Measurements from ENCODE around the gene PRPF4.
"Not testable (repeated sequence)": the region's sequence is repeated elsewhere in the genome, so short reads cannot be mapped to it uniquely, and the experiment has no call there.

Gene PRPF4

DNA sequence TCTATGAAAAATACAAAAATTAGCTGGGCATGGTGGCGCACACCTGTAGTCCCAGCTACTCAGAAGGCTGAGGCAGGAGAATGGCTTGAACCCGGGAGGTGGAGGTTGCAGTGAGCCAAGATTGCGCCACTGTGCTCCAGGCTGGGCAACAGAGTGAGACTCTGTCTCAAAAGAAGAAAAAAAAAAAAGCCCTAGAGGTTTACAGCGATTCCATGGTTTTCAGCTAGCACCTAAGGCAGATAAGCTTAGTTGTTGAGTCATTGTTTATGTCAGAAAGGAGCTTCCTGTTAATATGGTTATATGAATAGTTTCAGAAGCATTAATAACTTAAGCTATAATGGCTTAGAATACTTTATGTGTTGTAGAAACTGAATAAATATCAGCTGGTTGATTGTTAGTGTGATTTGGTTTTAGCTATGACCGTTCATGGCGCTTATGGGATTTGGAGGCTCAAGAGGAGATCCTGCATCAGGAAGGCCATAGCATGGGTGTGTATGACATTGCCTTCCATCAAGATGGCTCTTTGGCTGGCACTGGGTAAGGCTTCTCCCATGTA, 14.7 kb downstream of the PRPF4 start:
- H3K27me3 ChIP-seq (ENCODE audit: control insufficient read depth in 1 of 2, insufficient read depth in 2 of 2, low read length in 2 of 2) = no peaks in the 10 kb centered on the region
- H3K36me3 ChIP-seq (ENCODE audit: control insufficient read depth in 1 of 2, insufficient read depth in 2 of 2, low read length in 2 of 2) = peaks cover 45 to 76% of the 10 kb centered on the region in 2 donors
- no peak overlapping the region for H3K27ac ChIP-seq (ENCODE audit: low read depth, low read length)
- H3K4me1 ChIP-seq (ENCODE audit: control insufficient read depth in 1 of 2, insufficient read depth in 2 of 2, low read length in 2 of 2) = peaks cover 5 to 11% of the 10 kb centered on the region in 2 donors
- H3K4me3 ChIP-seq (ENCODE audit: low read depth in 1 of 2, low read length in 2 of 2) = no peak overlapping the region
- no peaks in the 10 kb centered on the region for H3K9me3 ChIP-seq (ENCODE audit: control insufficient read depth in 1 of 2, low read length in 2 of 2)
- no peak overlapping the region for H3K9ac ChIP-seq (ENCODE audit: low read depth in 1 of 2, low read length in 2 of 2)

DNA sequence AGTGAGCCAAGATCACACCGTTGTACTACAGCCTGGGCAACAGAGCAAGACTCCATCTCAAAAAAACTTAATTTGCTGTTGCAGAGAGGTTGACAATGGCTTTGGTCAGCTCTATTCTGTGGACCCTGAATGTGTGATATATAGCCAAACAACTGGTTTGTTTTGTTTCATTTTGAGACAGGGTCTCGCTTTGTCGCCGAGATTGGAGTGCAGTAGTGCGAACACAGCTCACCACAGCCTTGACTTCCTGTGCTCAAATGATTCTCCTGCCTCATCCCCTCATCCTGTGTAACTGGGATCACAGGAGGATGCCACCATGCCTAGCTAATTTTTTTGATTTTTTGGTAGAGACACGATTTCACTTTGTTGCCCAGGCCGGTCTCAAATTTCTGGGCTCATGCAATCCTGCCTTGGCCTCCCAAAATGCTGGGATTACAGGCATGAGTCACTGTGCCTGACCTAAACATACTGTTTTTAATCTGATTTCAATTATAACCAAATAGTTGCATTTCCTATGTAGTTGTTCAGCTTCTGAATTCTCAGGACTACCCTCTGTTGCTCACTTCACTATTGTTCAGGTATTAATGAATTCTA, 17.9 kb downstream of the PRPF4 start:
- no peak overlapping the region for H3K4me3 ChIP-seq (ENCODE audit: low read depth in 1 of 2, low read length in 2 of 2)
- H3K27me3 ChIP-seq (ENCODE audit: control insufficient read depth in 1 of 2, insufficient read depth in 2 of 2, low read length in 2 of 2) = no peaks in the 10 kb centered on the region
- H3K27ac ChIP-seq (ENCODE audit: low read depth, low read length) = no peak overlapping the region
- peaks cover 5 to 11% of the 10 kb centered on the region in 2 donors for H3K4me1 ChIP-seq (ENCODE audit: control insufficient read depth in 1 of 2, insufficient read depth in 2 of 2, low read length in 2 of 2)
- H3K9ac ChIP-seq (ENCODE audit: low read depth in 1 of 2, low read length in 2 of 2) = no peak overlapping the region
- H3K9me3 ChIP-seq (ENCODE audit: control insufficient read depth in 1 of 2, low read length in 2 of 2) = no peaks in the 10 kb centered on the region
- H3K36me3 ChIP-seq (ENCODE audit: control insufficient read depth in 1 of 2, insufficient read depth in 2 of 2, low read length in 2 of 2) = peaks cover 30 to 49% of the 10 kb centered on the region in 2 donors

DNA sequence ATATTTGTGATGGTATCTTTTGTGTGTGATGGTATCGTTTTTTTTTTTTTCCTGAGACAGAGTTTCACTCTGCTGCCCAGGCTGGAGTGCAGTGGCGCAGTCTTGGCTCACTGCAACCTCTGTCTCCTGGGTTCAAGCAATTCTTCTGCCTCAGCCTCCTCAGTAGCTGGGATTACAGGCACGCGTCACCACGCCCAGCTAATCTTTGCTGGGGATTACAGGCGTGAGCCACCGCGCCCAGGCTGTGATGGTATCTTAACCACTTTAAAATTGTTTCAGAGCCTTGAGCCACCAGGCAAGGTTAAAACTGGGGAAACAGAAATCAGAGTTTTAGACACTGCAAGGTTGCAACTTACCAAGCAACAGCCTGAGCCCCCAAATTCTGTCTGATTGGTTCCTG, 20.8 kb downstream of the PRPF4 start:
- Histone ChIP-seq H3K4me1 (ENCODE audit: control insufficient read depth in 1 of 2, insufficient read depth in 2 of 2, low read length in 2 of 2) (peaks cover 13 to 19% of the 10 kb centered on the region in 2 donors), H3K36me3 (ENCODE audit: control insufficient read depth in 1 of 2, insufficient read depth in 2 of 2, low read length in 2 of 2) (peaks cover 13 to 21% of the 10 kb centered on the region in 2 donors)
- H3K9ac ChIP-seq (ENCODE audit: low read depth in 1 of 2, low read length in 2 of 2); H3K9me3 ChIP-seq (ENCODE audit: control insufficient read depth in 1 of 2, low read length in 2 of 2); H3K27ac ChIP-seq (ENCODE audit: low read depth, low read length); H3K4me3 ChIP-seq (ENCODE audit: low read depth in 1 of 2, low read length in 2 of 2); H3K27me3 ChIP-seq (ENCODE audit: control insufficient read depth in 1 of 2, insufficient read depth in 2 of 2, low read length in 2 of 2): not testable (repeated sequence)

DNA sequence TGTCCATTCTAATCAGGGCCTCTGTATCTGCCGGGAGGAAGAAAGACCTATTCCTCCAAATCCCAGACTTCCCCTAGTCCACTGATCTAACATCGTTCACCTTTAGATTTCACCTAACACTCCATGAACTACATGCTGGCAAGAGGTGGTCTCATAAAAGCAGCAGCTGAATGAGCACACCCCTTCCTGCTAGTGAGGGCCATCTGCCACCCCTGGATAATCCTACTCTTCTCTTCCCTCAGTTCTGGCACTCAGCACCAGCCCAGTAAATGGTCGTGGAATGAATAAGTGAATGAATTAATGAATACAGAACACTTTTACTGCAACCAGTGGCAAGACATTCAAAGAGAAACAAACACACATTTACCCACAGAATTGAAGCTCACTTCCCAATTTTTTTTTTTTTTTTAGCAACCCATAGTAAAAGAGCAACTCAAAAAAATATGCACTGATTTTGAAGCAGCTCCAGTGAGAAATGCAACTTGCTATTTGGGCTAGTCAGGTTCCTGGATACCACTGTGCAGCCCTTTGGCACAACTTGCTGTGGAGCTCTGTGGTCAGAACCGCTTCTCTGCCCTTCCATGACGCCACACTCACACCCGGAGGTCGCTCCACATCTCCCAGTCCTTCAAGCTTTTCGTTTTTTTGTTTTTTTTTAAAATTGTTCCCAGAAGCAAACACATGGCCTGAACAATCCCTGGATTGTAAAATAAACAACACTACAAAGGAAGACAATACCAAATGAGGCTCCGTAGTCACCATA, 21.5 kb downstream of the PRPF4 start:
- Histone ChIP-seq H3K27ac (ENCODE audit: low read depth, low read length) (no peak overlapping the region), H3K27me3 (ENCODE audit: control insufficient read depth in 1 of 2, insufficient read depth in 2 of 2, low read length in 2 of 2) (no peaks in the 10 kb centered on the region), H3K4me3 (ENCODE audit: low read depth in 1 of 2, low read length in 2 of 2) (no peak overlapping the region), H3K36me3 (ENCODE audit: control insufficient read depth in 1 of 2, insufficient read depth in 2 of 2, low read length in 2 of 2) (peaks cover 6 to 14% of the 10 kb centered on the region in 2 donors), H3K4me1 (ENCODE audit: control insufficient read depth in 1 of 2, insufficient read depth in 2 of 2, low read length in 2 of 2) (peaks cover 13 to 19% of the 10 kb centered on the region in 2 donors), H3K9ac (ENCODE audit: low read depth in 1 of 2, low read length in 2 of 2) (no peak overlapping the region), H3K9me3 (ENCODE audit: control insufficient read depth in 1 of 2, low read length in 2 of 2) (no peaks in the 10 kb centered on the region)

DNA sequence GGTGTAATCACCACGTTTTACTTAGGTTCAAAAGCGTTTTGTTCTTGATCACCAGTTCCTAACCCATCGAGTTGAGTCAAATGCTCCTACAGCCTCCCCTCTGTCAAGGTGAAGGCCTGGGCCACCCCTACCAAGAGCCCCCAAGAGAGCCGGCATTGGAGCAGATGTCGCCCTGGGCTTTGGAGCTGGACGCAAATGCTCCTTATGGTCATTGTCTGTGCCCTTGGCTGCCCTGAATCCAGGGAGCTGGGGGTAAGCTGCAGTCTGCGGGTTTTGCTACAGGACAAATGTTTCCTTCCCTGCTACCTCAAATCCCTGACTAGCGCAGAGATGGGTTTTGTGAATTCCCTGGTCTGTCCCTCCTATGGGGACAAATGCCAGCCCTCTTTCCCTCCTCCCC, 22.9 kb downstream of the PRPF4 start:
- Histone ChIP-seq H3K27me3 (ENCODE audit: control insufficient read depth in 1 of 2, insufficient read depth in 2 of 2, low read length in 2 of 2) (no peaks in the 10 kb centered on the region), H3K9me3 (ENCODE audit: control insufficient read depth in 1 of 2, low read length in 2 of 2) (no peaks in the 10 kb centered on the region), H3K4me1 (ENCODE audit: control insufficient read depth in 1 of 2, insufficient read depth in 2 of 2, low read length in 2 of 2) (peaks cover 25 to 26% of the 10 kb centered on the region in 2 donors), H3K4me3 (ENCODE audit: low read depth in 1 of 2, low read length in 2 of 2) (no peak overlapping the region), H3K36me3 (ENCODE audit: control insufficient read depth in 1 of 2, insufficient read depth in 2 of 2, low read length in 2 of 2) (peaks cover 0 to under 1% of the 10 kb centered on the region in 2 donors), H3K27ac (ENCODE audit: low read depth, low read length) (no peak overlapping the region), H3K9ac (ENCODE audit: low read depth in 1 of 2, low read length in 2 of 2) (no peak overlapping the region)

DNA sequence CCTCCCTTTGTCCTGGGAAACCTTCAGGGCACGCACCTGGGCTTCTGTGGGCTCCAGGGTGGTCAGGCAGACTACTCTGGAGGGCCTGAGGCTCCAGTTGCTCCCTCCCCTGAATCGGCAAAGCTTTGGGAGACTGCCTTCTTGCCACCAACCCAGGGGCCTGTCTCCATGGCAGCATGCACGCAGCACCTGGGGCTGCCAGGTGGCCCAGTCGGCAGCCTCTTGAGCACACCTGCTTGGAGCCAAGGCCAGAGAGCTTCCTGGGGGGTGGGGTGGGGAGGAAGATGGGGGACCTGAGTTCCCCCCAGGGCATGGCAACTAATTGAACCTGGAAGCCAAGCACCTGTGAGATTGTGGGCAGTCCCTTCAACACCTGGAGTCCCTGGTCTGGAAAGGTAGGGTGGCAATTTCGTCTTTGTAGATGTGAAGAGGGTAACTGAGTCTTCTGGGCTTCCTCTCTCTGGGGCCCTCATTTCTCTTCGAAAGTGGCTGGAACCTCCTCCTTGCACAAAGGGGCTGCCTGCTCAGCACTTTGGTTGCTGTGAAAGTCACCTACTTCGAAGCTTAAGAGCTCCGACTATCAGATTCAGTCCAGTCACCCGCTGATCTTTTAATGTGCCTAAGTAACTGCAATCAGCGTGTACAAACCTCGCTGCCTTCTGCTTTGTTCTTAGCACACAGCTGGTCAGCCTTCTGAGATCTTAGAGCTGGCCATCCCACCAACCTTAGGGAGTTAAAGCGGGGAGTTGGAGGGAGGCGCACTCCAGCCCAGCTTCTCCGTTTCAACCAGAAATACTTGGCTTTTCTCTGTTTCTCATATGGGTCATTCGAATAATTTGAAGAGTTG, 23.7 kb downstream of the PRPF4 start:
- no peaks in the 10 kb centered on the region for H3K9me3 ChIP-seq (ENCODE audit: control insufficient read depth in 1 of 2, low read length in 2 of 2)
- no peak overlapping the region for H3K4me3 ChIP-seq (ENCODE audit: low read depth in 1 of 2, low read length in 2 of 2)
- peaks cover 25 to 26% of the 10 kb centered on the region in 2 donors for H3K4me1 ChIP-seq (ENCODE audit: control insufficient read depth in 1 of 2, insufficient read depth in 2 of 2, low read length in 2 of 2)
- peak overlapping the region in 1 of 2 donors; percentile 34 for H3K9ac ChIP-seq (ENCODE audit: low read depth in 1 of 2, low read length in 2 of 2)
- H3K27ac ChIP-seq (ENCODE audit: low read depth, low read length) = no peak overlapping the region
- H3K27me3 ChIP-seq (ENCODE audit: control insufficient read depth in 1 of 2, insufficient read depth in 2 of 2, low read length in 2 of 2) = no peaks in the 10 kb centered on the region
- H3K36me3 ChIP-seq (ENCODE audit: control insufficient read depth in 1 of 2, insufficient read depth in 2 of 2, low read length in 2 of 2) = no peaks in the 10 kb centered on the region

DNA sequence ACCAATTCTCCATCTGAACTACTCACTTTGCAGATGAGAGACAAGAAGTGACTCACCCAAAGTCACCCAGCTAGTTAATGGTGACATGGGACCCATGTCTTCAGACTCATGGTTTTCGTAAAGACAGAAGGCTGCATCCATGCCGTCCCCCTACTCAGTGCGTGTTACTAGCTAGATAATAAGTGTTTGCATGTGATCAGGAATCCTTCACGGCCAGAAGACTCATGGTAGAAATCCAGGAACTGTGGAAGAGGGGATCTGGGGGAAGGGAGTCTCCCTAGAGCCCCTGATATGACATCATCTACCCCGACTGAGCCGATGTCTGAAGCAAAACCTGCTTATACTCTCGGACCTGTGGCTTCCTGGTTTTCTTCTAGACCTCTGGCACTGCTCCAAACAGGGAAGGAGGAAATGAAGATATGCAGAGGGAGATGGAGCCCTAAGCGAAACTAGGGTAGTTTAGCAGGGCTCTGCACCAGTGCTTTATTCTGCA, 24.4 kb downstream of the PRPF4 start:
- no peak overlapping the region for H3K27ac ChIP-seq (ENCODE audit: low read depth, low read length)
- no peaks in the 10 kb centered on the region for H3K9me3 ChIP-seq (ENCODE audit: control insufficient read depth in 1 of 2, low read length in 2 of 2)
- H3K9ac ChIP-seq (ENCODE audit: low read depth in 1 of 2, low read length in 2 of 2) = peak overlapping the region in 1 of 2 donors; percentile 34
- peaks cover 25 to 26% of the 10 kb centered on the region in 2 donors for H3K4me1 ChIP-seq (ENCODE audit: control insufficient read depth in 1 of 2, insufficient read depth in 2 of 2, low read length in 2 of 2)
- no peaks in the 10 kb centered on the region for H3K27me3 ChIP-seq (ENCODE audit: control insufficient read depth in 1 of 2, insufficient read depth in 2 of 2, low read length in 2 of 2)
- H3K36me3 ChIP-seq (ENCODE audit: control insufficient read depth in 1 of 2, insufficient read depth in 2 of 2, low read length in 2 of 2) = no peaks in the 10 kb centered on the region
- H3K4me3 ChIP-seq (ENCODE audit: low read depth in 1 of 2, low read length in 2 of 2) = peak overlapping the region; percentile 57 to 60

DNA sequence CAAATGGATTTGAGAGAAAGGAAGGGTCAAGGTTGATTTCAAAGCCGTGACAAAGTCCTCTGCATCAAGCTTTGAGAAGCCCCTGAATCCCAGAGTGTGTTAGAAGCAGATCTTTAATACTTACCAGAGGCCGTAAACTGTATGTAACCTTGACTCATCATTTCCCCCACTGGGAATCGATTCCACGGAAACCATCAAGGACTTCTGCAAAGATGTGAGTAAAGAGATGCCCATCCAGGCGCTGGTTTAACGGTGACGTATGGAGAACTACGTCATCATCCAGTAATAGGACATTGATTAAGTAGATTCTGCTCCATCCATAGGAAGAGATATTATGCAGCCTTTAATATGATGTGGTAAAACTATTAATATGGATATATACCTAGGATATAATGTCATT, 26.1 kb downstream of the PRPF4 start:
- no peak overlapping the region for H3K9ac ChIP-seq (ENCODE audit: low read depth in 1 of 2, low read length in 2 of 2)
- H3K4me1 ChIP-seq (ENCODE audit: control insufficient read depth in 1 of 2, insufficient read depth in 2 of 2, low read length in 2 of 2) = peaks cover 25 to 26% of the 10 kb centered on the region in 2 donors
- H3K4me3 ChIP-seq (ENCODE audit: low read depth in 1 of 2, low read length in 2 of 2) = no peak overlapping the region
- no peaks in the 10 kb centered on the region for H3K9me3 ChIP-seq (ENCODE audit: control insufficient read depth in 1 of 2, low read length in 2 of 2)
- no peaks in the 10 kb centered on the region for H3K36me3 ChIP-seq (ENCODE audit: control insufficient read depth in 1 of 2, insufficient read depth in 2 of 2, low read length in 2 of 2)
- no peak overlapping the region for H3K27ac ChIP-seq (ENCODE audit: low read depth, low read length)
- no peaks in the 10 kb centered on the region for H3K27me3 ChIP-seq (ENCODE audit: control insufficient read depth in 1 of 2, insufficient read depth in 2 of 2, low read length in 2 of 2)

DNA sequence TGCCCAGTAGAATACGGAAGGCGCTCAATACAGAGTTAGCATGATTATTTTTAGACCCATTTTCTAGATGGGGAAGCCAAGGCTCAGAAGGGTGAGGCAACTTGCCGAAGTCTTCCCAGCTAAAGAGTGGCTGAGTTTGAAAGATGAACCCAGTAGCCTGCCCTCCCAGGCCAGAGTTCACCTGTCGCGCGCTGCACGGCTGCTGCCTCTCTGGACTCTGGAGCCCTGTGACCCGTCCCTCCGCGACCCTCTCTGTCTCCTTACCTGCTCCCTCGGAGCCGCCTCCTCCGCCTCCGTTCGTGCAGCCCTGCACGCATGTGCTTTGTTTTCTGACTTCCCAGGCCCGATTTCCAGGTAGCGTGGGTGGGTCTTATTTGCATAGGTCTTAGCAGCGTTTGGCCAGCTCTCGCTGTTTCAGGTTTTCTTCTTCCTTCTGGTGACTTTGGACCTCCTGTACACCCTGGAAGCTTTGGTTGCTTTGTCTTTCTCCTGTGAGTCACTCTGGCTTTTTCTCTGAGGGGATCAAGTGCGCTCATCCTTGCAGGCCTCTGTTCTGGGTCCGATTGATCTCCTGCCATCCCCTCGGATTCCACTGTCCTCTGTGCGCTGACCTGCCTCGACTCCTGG, 27.4 kb downstream of the PRPF4 start, which contains the start of gene RNF183:
Gene RNF183, minus strand, starts transcription at position 585 of the 627 bp plus-strand sequence. CDS start 5,192 bp downstream, outside the sequence.
- H3K9me3 ChIP-seq (ENCODE audit: control insufficient read depth in 1 of 2, low read length in 2 of 2) = no peaks in the 10 kb centered on the region
- peak within 1 kb of the TSS in 1 of 2 donors; percentile 44 for H3K4me3 ChIP-seq (ENCODE audit: low read depth in 1 of 2, low read length in 2 of 2)
- no peaks in the 10 kb centered on the region for H3K36me3 ChIP-seq (ENCODE audit: control insufficient read depth in 1 of 2, insufficient read depth in 2 of 2, low read length in 2 of 2)
- H3K4me1 ChIP-seq (ENCODE audit: control insufficient read depth in 1 of 2, insufficient read depth in 2 of 2, low read length in 2 of 2) = peaks cover 25 to 26% of the 10 kb centered on the region in 2 donors
- no peak within 1 kb of the TSS for H3K9ac ChIP-seq (ENCODE audit: low read depth in 1 of 2, low read length in 2 of 2)
- H3K27me3 ChIP-seq (ENCODE audit: control insufficient read depth in 1 of 2, insufficient read depth in 2 of 2, low read length in 2 of 2) = no peaks in the 10 kb centered on the region
- no peak within 1 kb of the TSS for H3K27ac ChIP-seq (ENCODE audit: low read depth, low read length)
